HCT116 (cell line): ENCODE data around the gene SLC25A22. TPM values are rescaled to one million over a fixed set of nuclear protein-coding genes. Genes with fewer than 3 reads are reported as not detected.

ENCODE experiments used
- ATAC-seq: fragments of 200-7000 bp; cut with Tn5 transposase; 2 replicates; pipeline ENCODE4 v1.9.1; 2020; ENCODE audit warnings: mild to moderate bottlenecking, moderate library complexity
- BruUV-seq: library from RNA; stranded (reverse); fragments of 400-500 nt; replicated peaks from 2 replicates; lab custom pipeline; 2021; lab: Mats Ljungman, UMichigan
- CTCF ChIA-PET: fragments of 300-600 bp; sonication (Branson Sonifier 250); formaldehyde crosslinking; loops from one replicate; lab custom pipeline; 2021; ENCODE audit warnings: antibody characterized with exemption; lab: Charles Lee
- POLR2A ChIA-PET: fragments of 300-600, 350-600 bp; sonication (Branson Sonifier 250); formaldehyde crosslinking; loops from one replicate; lab custom pipeline; 2021; ENCODE audit warnings: antibody characterized with exemption; lab: Charles Lee
- RAD21 ChIA-PET, 2 experiments: fragments of 300-600 bp; sonication (Branson Sonifier 250); formaldehyde crosslinking; loops; one replicate each; lab custom pipeline; 2023; ENCODE audit warnings: low total read pairs in 2 of 2; ENCODE audit not compliant: uncharacterized antibody in 2 of 2, unreplicated experiment in 2 of 2, low non-redundant PET in 1 of 2; lab: Charles Lee
- DNase-seq: peaks from one replicate; pipeline ENCODE4 v3.0.0-alpha.2; 2010; ENCODE audit warnings: low read depth, low spot score
- H2AFZ ChIP-seq: fragments of 200-600 bp; shearing (Covaris generic), sonication (generic); 2 replicates; pipeline ENCODE4 v1.6.1; 2017; ENCODE audit warnings: low read depth, mixed run types, mixed read lengths, antibody characterized with exemption, low read length; ENCODE audit not compliant: poor library complexity, severe bottlenecking
- H3K27ac ChIP-seq: 2 replicates; pipeline ENCODE4 v1.5.1; 2012; ENCODE audit warnings: low read depth, low read length
- H3K27me3 ChIP-seq: fragments of 200-600 bp; sonication (generic); 2 replicates; pipeline ENCODE4 v1.6.1; 2016; ENCODE audit warnings: mixed run types, low read length, mixed read lengths; ENCODE audit not compliant: insufficient read depth
- H3K36me3 ChIP-seq, 2 experiments: fragments of 200-500 bp in 1 of 2; fragments of 200-600 bp in 1 of 2; sonication (Bioruptor generic) in 1 of 2; sonication (generic) in 1 of 2; 2 replicates each; pipeline versions ENCODE4 v1.5.1 to v1.6.1; 2014 to 2016; ENCODE audit warnings: low read length in 2 of 2, inconsistent platforms in 1 of 2, mixed read lengths in 1 of 2, mixed run types in 1 of 2; ENCODE audit not compliant: insufficient read depth in 2 of 2, control insufficient read depth in 1 of 2
- H3K4me1 ChIP-seq, 2 experiments: fragments of 200-600 bp in 1 of 2; sonication (generic) in 1 of 2; 2 replicates each; pipeline versions ENCODE4 v1.5.1 to v1.6.1; 2012 to 2017; ENCODE audit warnings: low read length in 2 of 2, inconsistent platforms in 1 of 2, mild to moderate bottlenecking in 1 of 2, mixed read lengths in 1 of 2, mixed run types in 1 of 2, moderate library complexity in 1 of 2; ENCODE audit not compliant: insufficient read depth in 2 of 2, control insufficient read depth in 1 of 2
- H3K4me2 ChIP-seq: fragments of 200-600 bp; sonication (generic); 2 replicates; pipeline ENCODE4 v1.6.1; 2017; ENCODE audit warnings: mixed run types, low read length, mixed read lengths
- H3K4me3 ChIP-seq, 2 experiments: fragments of 200-600 bp in 1 of 2; sonication (generic) in 1 of 2; replicated peaks in 1 of 2; 2 replicates each; pipeline ENCODE4 v1.5.1; 2011 to 2016; ENCODE audit warnings: low read length in 2 of 2, control low read depth in 1 of 2, low read depth in 1 of 2, mild to moderate bottlenecking in 1 of 2, mixed read lengths in 1 of 2, mixed run types in 1 of 2
- H3K79me2 ChIP-seq: fragments of 200-600 bp; sonication (generic); 2 replicates; pipeline ENCODE4 v1.6.1; 2017; ENCODE audit warnings: mild to moderate bottlenecking, mixed run types, low read length, moderate library complexity, mixed read lengths; ENCODE audit not compliant: insufficient read depth
- H3K9ac ChIP-seq: fragments of 200-600 bp; sonication (generic); 2 replicates; pipeline ENCODE4 v1.6.1; 2016; ENCODE audit warnings: low read length, mixed read lengths
- H3K9me2 ChIP-seq: fragments of 200-600 bp; sonication (generic), shearing (Covaris generic); 2 replicates; pipeline ENCODE4 v1.6.1; 2017; ENCODE audit warnings: mixed run types, mild to moderate bottlenecking, moderate library complexity; ENCODE audit not compliant: insufficient read depth
- H3K9me3 ChIP-seq, 2 experiments: fragments of 200-500 bp in 1 of 2; fragments of 200-600 bp in 1 of 2; sonication (Bioruptor generic) in 1 of 2; sonication (generic) in 1 of 2; 2 replicates each; pipeline ENCODE4 v1.6.1; 2014 to 2017; ENCODE audit warnings: low read length in 2 of 2, mixed read lengths in 2 of 2, inconsistent platforms in 1 of 2, low read depth in 1 of 2, mild to moderate bottlenecking in 1 of 2, mixed run types in 1 of 2, moderate library complexity in 1 of 2; ENCODE audit not compliant: control insufficient read depth in 1 of 2, insufficient read depth in 1 of 2
- H4K20me1 ChIP-seq: fragments of 200-600 bp; sonication (generic), shearing (Covaris generic); 2 replicates; pipeline ENCODE4 v1.6.1; 2017; ENCODE audit warnings: mixed run types, mild to moderate bottlenecking, moderate library complexity; ENCODE audit not compliant: insufficient read depth
- CEBPB ChIP-seq: IDR thresholded peaks from 2 replicates; pipeline ENCODE4 v1.6.1; 2012; ENCODE audit warnings: low read depth
- ELF1 ChIP-seq: IDR thresholded peaks from 2 replicates; pipeline ENCODE4 v1.6.1; 2012; ENCODE audit warnings: low read depth, borderline replicate concordance
- EZH2 ChIP-seq: fragments of 200-600 bp; sonication (generic); IDR thresholded peaks from 2 replicates; pipeline ENCODE4 v1.6.1; 2017; ENCODE audit warnings: antibody characterized with exemption, mixed run types
- EZH2phosphoT487 ChIP-seq: fragments of 200-600 bp; IDR thresholded peaks from 2 replicates; pipeline ENCODE4 v1.6.1; 2018; ENCODE audit warnings: antibody characterized with exemption, borderline replicate concordance
- FOSL1 ChIP-seq: IDR thresholded peaks from 2 replicates; pipeline ENCODE4 v1.6.1; 2012; ENCODE audit warnings: low read depth
- POLR2A ChIP-seq: IDR thresholded peaks from 2 replicates; pipeline ENCODE4 v1.7.0; 2011; ENCODE audit warnings: borderline replicate concordance; ENCODE audit not compliant: insufficient read depth, insufficient read length; ENCODE audit errors: extremely low read depth
- SIN3A ChIP-seq: IDR thresholded peaks from 2 replicates; pipeline ENCODE4 v1.6.1; 2012; ENCODE audit warnings: low read depth
- SP1 ChIP-seq: IDR thresholded peaks from 2 replicates; pipeline ENCODE4 v1.6.1; 2012; ENCODE audit warnings: low read depth
- SRF ChIP-seq: IDR thresholded peaks from 2 replicates; pipeline ENCODE4 v1.6.1; 2012; ENCODE audit warnings: low read depth
- ZNF274 ChIP-seq: fragments of 200-500 bp; sonication (Bioruptor generic); IDR thresholded peaks from 2 replicates; pipeline ENCODE4 v1.6.1; 2014; ENCODE audit warnings: mild to moderate bottlenecking, low read depth, low read length, inconsistent platforms
- intact Hi-C: fragments of 100-400 bp; cut with micrococcal nuclease; formaldehyde crosslinking; loops from 2 replicates; pipeline ENCODE4 v1.10.0; 2022
- total RNA-seq: library from RNA; stranded (reverse); gene quantifications from one replicate; pipeline ENCODE4 v1.2.1, GENCODE V29; 2021; ENCODE audit not compliant: unreplicated experiment
- TF ChIP-seq, protein P1 (sequence below): IDR thresholded peaks from 2 replicates; pipeline ENCODE4 v1.6.1; 2012
- TF ChIP-seq, protein P2 (sequence below): IDR thresholded peaks from 2 replicates; pipeline ENCODE4 v1.6.1; 2012; ENCODE audit warnings: low read depth
- TF ChIP-seq, protein P3 (sequence below): IDR thresholded peaks from 2 replicates; pipeline ENCODE4 v1.6.1; 2012
- TF ChIP-seq, protein P4 (sequence below), 3 experiments: fragments of 200-600 bp in 1 of 3; sonication (generic) in 1 of 3; IDR thresholded peaks in 2 of 3; conservative IDR thresholded peaks in 1 of 3; 2 replicates each; pipeline ENCODE4 v1.5.1; 2012 to 2017; ENCODE audit warnings: low read depth in 2 of 3, low read length in 2 of 3, antibody characterized with exemption in 1 of 3, borderline replicate concordance in 1 of 3, control low read depth in 1 of 3, mild to moderate bottlenecking in 1 of 3, mixed read lengths in 1 of 3, mixed run types in 1 of 3, moderate library complexity in 1 of 3; ENCODE audit not compliant: insufficient read depth in 1 of 3
- TF ChIP-seq, protein P5 (sequence below): IDR thresholded peaks from 2 replicates; pipeline ENCODE4 v1.6.1; 2011; ENCODE audit warnings: mild to moderate bottlenecking, low read length, moderate library complexity; ENCODE audit not compliant: insufficient replicate concordance; ENCODE audit errors: extremely low read depth

Gene SLC25A22
- total RNA-seq, 1 experiment from 2014 or later: 62.0 TPM

DNA sequence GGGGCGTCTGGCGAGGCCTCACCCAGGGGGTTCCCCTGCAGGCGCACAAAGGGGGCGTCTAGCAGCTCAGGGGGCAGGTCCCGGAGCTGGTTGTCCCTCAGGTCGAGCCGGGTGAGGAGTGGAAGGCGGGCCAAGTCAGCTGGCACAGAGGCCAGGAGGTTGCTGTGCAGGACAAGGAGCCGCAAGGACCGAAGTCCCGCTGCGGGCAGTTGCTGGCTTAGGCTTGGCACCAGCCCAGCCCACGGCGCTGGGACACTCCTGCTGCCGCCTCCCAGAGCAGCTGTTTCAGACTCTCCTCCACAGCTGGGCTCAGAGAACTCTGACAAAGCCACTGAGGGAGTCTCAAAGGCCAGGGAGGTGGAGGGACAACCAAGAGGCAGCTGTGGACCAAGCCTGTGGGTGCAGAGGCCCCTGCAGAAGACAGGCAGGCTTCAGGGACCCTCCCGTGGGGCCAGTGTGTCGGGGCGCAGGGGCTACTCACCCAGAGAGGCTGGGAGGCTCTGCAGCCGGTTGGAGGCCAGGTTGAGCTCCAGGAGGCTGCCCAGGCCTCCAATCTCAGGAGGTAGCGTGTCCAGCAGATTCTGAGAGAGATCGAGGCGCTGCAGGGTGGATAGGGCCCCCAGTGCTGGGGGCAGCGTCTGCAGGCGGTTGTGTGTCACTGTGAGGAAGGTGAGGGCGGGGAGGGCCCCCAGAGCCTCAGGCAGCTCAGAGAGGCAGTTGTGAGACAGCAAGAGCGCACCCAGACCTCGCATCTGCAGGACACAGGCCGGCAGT lies 4.8 kb upstream of the SLC25A22 start (continued):
- TF ChIP-seq, protein P1, sequence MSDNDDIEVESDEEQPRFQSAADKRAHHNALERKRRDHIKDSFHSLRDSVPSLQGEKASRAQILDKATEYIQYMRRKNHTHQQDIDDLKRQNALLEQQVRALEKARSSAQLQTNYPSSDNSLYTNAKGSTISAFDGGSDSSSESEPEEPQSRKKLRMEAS: no peak
- TF ChIP-seq CEBPB (no peak), FOSL1 (no peak), ZNF274 (no peak), SP1 (no peak), SIN3A (no peak)
- TF ChIP-seq, protein P2, sequence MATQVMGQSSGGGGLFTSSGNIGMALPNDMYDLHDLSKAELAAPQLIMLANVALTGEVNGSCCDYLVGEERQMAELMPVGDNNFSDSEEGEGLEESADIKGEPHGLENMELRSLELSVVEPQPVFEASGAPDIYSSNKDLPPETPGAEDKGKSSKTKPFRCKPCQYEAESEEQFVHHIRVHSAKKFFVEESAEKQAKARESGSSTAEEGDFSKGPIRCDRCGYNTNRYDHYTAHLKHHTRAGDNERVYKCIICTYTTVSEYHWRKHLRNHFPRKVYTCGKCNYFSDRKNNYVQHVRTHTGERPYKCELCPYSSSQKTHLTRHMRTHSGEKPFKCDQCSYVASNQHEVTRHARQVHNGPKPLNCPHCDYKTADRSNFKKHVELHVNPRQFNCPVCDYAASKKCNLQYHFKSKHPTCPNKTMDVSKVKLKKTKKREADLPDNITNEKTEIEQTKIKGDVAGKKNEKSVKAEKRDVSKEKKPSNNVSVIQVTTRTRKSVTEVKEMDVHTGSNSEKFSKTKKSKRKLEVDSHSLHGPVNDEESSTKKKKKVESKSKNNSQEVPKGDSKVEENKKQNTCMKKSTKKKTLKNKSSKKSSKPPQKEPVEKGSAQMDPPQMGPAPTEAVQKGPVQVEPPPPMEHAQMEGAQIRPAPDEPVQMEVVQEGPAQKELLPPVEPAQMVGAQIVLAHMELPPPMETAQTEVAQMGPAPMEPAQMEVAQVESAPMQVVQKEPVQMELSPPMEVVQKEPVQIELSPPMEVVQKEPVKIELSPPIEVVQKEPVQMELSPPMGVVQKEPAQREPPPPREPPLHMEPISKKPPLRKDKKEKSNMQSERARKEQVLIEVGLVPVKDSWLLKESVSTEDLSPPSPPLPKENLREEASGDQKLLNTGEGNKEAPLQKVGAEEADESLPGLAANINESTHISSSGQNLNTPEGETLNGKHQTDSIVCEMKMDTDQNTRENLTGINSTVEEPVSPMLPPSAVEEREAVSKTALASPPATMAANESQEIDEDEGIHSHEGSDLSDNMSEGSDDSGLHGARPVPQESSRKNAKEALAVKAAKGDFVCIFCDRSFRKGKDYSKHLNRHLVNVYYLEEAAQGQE: no peak

DNA sequence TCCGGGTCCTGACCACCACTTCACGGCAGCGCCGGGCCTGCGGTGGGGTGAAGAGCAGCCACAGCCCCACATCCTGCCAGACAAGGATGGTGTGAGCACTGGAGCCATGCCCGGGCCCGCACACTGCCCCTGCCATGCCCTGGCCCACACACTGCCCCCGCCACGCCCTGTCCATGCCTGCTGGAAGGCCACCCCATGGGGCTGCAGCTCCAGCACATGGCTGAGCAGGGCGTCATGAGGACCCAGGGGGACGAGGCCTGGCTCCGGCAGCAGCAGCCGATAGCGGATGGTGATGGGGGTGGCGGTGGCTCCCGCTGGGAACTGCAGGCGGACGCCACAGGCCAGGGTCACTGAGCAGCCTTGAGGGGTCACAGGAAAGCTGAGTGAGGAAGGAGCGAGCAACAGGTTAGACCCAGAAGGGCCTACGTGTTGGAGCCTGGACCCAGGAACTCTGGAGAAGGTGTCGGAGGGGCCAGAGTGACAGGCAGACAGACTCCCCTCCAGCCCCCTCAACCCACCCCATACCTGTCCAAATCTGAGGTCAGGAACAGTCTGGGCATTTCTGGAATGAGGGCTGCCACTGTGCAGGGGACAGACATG lies 4.0 kb upstream of the SLC25A22 start:
- TF ChIP-seq ELF1: no peak
- no peak for TF ChIP-seq FOSL1
- TF ChIP-seq, protein P3, sequence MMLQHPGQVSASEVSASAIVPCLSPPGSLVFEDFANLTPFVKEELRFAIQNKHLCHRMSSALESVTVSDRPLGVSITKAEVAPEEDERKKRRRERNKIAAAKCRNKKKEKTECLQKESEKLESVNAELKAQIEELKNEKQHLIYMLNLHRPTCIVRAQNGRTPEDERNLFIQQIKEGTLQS: no peak
- no peak for TF ChIP-seq EZH2
- TF ChIP-seq SP1: no peak
- TF ChIP-seq, protein P4, sequence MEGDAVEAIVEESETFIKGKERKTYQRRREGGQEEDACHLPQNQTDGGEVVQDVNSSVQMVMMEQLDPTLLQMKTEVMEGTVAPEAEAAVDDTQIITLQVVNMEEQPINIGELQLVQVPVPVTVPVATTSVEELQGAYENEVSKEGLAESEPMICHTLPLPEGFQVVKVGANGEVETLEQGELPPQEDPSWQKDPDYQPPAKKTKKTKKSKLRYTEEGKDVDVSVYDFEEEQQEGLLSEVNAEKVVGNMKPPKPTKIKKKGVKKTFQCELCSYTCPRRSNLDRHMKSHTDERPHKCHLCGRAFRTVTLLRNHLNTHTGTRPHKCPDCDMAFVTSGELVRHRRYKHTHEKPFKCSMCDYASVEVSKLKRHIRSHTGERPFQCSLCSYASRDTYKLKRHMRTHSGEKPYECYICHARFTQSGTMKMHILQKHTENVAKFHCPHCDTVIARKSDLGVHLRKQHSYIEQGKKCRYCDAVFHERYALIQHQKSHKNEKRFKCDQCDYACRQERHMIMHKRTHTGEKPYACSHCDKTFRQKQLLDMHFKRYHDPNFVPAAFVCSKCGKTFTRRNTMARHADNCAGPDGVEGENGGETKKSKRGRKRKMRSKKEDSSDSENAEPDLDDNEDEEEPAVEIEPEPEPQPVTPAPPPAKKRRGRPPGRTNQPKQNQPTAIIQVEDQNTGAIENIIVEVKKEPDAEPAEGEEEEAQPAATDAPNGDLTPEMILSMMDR (IDR thresholded peaks at IDR 0.05 in 2 of 3, conservative IDR thresholded peaks at IDR 0.05 in 1 of 3; ENCODE audit: borderline replicate concordance in 1 of 3, insufficient read depth in 1 of 3, low read depth in 2 of 3, low read length in 2 of 3): no peak
- no peak for TF ChIP-seq POLR2A
- no peak for TF ChIP-seq ZNF274
- TF ChIP-seq, protein P5, sequence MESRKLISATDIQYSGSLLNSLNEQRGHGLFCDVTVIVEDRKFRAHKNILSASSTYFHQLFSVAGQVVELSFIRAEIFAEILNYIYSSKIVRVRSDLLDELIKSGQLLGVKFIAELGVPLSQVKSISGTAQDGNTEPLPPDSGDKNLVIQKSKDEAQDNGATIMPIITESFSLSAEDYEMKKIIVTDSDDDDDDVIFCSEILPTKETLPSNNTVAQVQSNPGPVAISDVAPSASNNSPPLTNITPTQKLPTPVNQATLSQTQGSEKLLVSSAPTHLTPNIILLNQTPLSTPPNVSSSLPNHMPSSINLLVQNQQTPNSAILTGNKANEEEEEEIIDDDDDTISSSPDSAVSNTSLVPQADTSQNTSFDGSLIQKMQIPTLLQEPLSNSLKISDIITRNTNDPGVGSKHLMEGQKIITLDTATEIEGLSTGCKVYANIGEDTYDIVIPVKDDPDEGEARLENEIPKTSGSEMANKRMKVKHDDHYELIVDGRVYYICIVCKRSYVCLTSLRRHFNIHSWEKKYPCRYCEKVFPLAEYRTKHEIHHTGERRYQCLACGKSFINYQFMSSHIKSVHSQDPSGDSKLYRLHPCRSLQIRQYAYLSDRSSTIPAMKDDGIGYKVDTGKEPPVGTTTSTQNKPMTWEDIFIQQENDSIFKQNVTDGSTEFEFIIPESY: no peak
- TF ChIP-seq EZH2phosphoT487: no peak
- no peak for TF ChIP-seq SRF
- BruUV-seq: no TSS peak
- peaks cover 17% of the 10 kb centered on the region for H3K79me2 ChIP-seq
- no peak overlapping the region for H3K4me2 ChIP-seq
- H3K9ac ChIP-seq: no peak overlapping the region
- ChIA-PET POLR2A (no interaction called here), RAD21 (no interaction called here), CTCF (no interaction called here)
- no peaks in the 10 kb centered on the region for H3K9me2 ChIP-seq
- ATAC-seq (no peak), DNase-seq (no peak)
- peaks cover 0 to 9% of the 10 kb centered on the region in 2 experiments; a peak in 1 of 4 replicates for H3K36me3 ChIP-seq
- no peak overlapping the region for H2AFZ ChIP-seq
- no peaks in the 10 kb centered on the region for H3K9me3 ChIP-seq
- H3K27me3 ChIP-seq: no peaks in the 10 kb centered on the region
- H3K27ac ChIP-seq: no peak overlapping the region; the same call in 1 of the 2 replicates
- intact Hi-C loops: no loop called here
- H4K20me1 ChIP-seq: no peaks in the 10 kb centered on the region
- H3K4me3 ChIP-seq: no peak overlapping the region
- H3K4me1 ChIP-seq: peaks cover 21 to 32% of the 10 kb centered on the region in 2 experiments
